Tibial nerve (tissue), 4 donors: Measurements from ENCODE around the gene DOCK1.

ENCODE experiments used
- CTCF ChIP-seq, 5 experiments: fragments of 200-600 bp in 3 of 5; fragments of 450-650 bp in 2 of 5; sonication (generic) in 3 of 5; IDR thresholded peaks; one replicate each; pipeline ENCODE4 v1.5.1; 2016 to 2019; ENCODE audit warnings: antibody characterized with exemption in 5 of 5, mild to moderate bottlenecking in 3 of 5, moderate library complexity in 2 of 5
- EP300 ChIP-seq, 2 donors: sonication (generic); formaldehyde crosslinking; IDR thresholded peaks; one replicate each; pipeline ENCODE4 v1.6.1; 2017; ENCODE audit warnings: antibody characterized with exemption in 2 of 2, mild to moderate bottlenecking in 1 of 2
- POLR2A ChIP-seq, 2 donors: fragments of 450-650 bp; IDR thresholded peaks; one replicate each; pipeline ENCODE4 v1.6.1; 2017; ENCODE audit warnings: antibody characterized with exemption in 2 of 2, mild to moderate bottlenecking in 2 of 2, moderate library complexity in 2 of 2

- TF ChIP-seq CTCF (IDR thresholded peaks at IDR 0.05) = no peak
- no peak for TF ChIP-seq POLR2A (IDR thresholded peaks at IDR 0.05)
- TF ChIP-seq EP300 (IDR thresholded peaks at IDR 0.05) = no peak
These were observed 138.1 kb downstream of the DOCK1 start for GRCh38 chr10:127043301-127043700.
